GM20000 (cell line): ENCODE data around the gene CASR.

Experiments
- DNase-seq: peaks from one replicate; pipeline ENCODE4 v3.0.0; 2012; ENCODE audit warnings: low spot score
- CTCF ChIP-seq: IDR thresholded peaks from 2 replicates; pipeline ENCODE4 v1.5.1; 2012; ENCODE audit warnings: mild to moderate bottlenecking, control low read depth; ENCODE audit errors: extremely low read depth, missing control alignments

Gene CASR

GRCh38 chr3:122273498-122273897, 90.0 kb downstream of the CASR start:
- DNase-seq = no peak
- no peak for TF ChIP-seq CTCF

- no peak for TF ChIP-seq CTCF
- DNase-seq = no peak
These were observed 98.4 kb downstream of the CASR start for GRCh38 chr3:122281891-122282290.

GRCh38 chr3:122283796-122284445, 100.5 kb downstream of the CASR start:
- no peak for DNase-seq
- TF ChIP-seq CTCF = no peak

GRCh38 chr3:122284486-122284885, 101.0 kb downstream of the CASR start:
- DNase-seq = no peak
- no peak for TF ChIP-seq CTCF

GRCh38 chr3:122294359-122294758, 110.9 kb downstream of the CASR start:
- no peak for TF ChIP-seq CTCF
- no peak for DNase-seq

GRCh38 chr3:122295266-122296062, 112.0 kb downstream of the CASR start:
- no peak for TF ChIP-seq CTCF
- no peak for DNase-seq

GRCh38 chr3:122298239-122298638, 114.8 kb downstream of the CASR start:
- no peak for TF ChIP-seq CTCF
- peak; percentile 44 for DNase-seq
